Measurements from ENCODE around the gene CLDN8.
A peak's percentile ranks its signal among the peaks of the same experiment; 100 is the strongest.

The CLDN8 gene

GRCh38 chr21:30194701-30195299, 21.1 kb downstream of the CLDN8 start:
- peak; percentile 28 for DNase-seq

GRCh38 chr21:30193201-30193600, 22.7 kb downstream of the CLDN8 start:
- DNase-seq, result no peak

GRCh38 chr21:30190554-30190953, 25.3 kb downstream of the CLDN8 start:
- DNase-seq, result no peak

GRCh38 chr21:30189773-30190172, 26.1 kb downstream of the CLDN8 start:
- no peak for DNase-seq

DNA sequence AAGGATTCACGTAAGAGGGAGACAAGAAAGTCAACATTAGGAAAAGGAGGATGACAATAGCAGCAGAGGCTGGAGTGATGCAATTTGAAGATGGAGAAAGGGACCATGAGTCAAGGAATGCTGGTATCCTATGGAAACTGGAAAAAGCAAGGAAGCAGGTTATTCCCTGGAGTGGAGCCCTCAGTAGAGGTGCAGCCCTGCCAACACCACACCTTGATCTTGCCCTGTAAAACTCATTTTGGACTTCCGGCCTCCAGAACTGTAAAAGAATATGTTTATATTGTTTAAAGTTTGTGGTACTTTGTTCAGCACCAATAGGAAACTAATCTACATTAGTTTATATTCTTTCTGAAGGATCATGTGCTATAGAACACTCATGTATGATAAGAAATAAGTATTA, 29.7 kb downstream of the CLDN8 start:
- no peak for DNase-seq

DNA sequence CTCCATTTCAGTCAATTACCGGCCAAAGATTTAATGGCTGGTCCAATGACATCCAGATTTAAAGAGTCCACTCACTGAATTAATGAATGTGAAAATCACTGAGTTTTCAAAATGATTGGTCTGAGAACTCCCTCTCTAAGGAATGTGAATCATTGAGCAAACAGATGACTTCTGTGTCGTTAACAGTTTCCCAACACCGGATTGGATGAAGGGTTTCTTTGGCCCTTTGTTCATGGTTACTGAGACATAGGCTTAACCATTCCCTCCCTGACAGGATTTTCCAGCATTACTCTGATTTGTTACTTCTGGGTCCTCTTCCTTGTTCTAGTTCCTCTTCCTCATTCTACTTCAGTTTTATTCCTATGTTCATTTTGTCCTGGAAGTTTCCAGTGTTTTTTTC, 47.8 kb downstream of the CLDN8 start:
- no peak for DNase-seq

DNA sequence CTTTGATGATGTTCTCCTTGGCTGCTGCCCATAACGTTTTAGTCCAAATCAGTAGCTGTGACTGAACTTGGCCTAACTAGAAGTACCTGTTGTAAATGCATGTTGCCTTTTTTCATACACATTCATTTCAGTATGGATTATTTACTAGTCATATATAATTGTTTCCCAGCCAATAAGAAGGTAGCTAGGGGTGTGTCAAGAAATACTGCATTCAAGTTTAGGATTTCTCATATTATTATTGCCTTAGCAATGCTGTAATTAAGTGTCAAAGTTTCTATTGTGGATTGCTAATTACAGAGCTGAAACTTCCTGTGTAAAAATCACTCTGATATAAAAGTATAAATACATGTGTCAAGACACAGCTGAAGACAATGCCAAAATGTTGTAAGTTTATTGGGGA, 49.2 kb downstream of the CLDN8 start, which contains the start of gene CLDN17:
TSS of gene CLDN17 (minus strand) at position 101 of the 400 bp plus-strand sequence. CDS start 188 bp downstream, outside the sequence.
- no peak for DNase-seq

- DNase-seq, result no peak
These were observed 49.7 kb downstream of the CLDN8 start for GRCh38 chr21:30166171-30166570.

DNA sequence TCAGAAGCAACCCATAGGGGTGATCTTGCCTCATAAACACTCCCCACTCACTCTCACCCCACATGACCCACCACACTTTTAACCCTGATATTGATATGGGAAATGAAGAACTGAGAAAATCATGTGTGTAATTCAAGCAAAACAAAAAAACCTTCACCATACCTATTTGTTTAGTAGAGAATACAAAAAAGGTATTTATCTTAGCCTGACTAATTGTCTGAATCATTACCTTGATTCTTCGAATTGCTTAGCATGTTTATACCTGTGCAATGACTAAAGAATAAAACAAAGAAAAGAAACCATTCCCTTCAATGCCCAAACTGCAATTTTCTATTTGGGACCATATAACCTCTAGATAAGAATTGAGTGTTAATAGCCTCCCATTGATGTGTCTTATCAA, 51.1 kb downstream of the CLDN8 start:
- no peak for DNase-seq
